HEK293 (cell line): Measurements from ENCODE around the gene AGRN.

Experiments
- ATF2 ChIP-seq: fragments of 450-650 bp; formaldehyde crosslinking; IDR thresholded peaks from 2 replicates; pipeline ENCODE4 v1.5.1; 2016; ENCODE audit warnings: missing biosample characterization, missing genetic modification characterization, low read depth
- GLIS1 ChIP-seq: fragments of 450-650 bp; formaldehyde crosslinking; IDR thresholded peaks from 2 replicates; pipeline ENCODE4 v1.5.1; 2016; ENCODE audit warnings: missing biosample characterization, missing genetic modification characterization
- IKZF3 ChIP-seq: fragments of 450-650 bp; IDR thresholded peaks from 2 replicates; pipeline ENCODE4 v1.5.0; 2018; ENCODE audit warnings: missing biosample characterization, mild to moderate bottlenecking, missing genetic modification characterization, moderate library complexity
- KLF16 ChIP-seq: fragments of 450-650 bp; formaldehyde crosslinking; IDR thresholded peaks from 2 replicates; pipeline ENCODE4 v1.5.1; 2017; ENCODE audit warnings: missing biosample characterization, missing genetic modification characterization
- KLF8 ChIP-seq: fragments of 450-650 bp; formaldehyde crosslinking; IDR thresholded peaks from 2 replicates; pipeline ENCODE4 v1.5.1; 2016; ENCODE audit warnings: missing biosample characterization, missing genetic modification characterization
- PBX3 ChIP-seq: sonication (generic); formaldehyde crosslinking; IDR thresholded peaks from 2 replicates; pipeline ENCODE4 v1.8.1; 2022; ENCODE audit warnings: mild to moderate bottlenecking, moderate library complexity, missing genetic modification reagents
- PRDM10 ChIP-seq: fragments of 450-650 bp; formaldehyde crosslinking; IDR thresholded peaks from 2 replicates; pipeline ENCODE4 v1.5.1; 2016; ENCODE audit warnings: missing biosample characterization, missing genetic modification characterization
- TCF7L2 ChIP-seq: IDR thresholded peaks from 2 replicates; pipeline ENCODE4 v1.6.1; 2011; ENCODE audit warnings: low read depth, mild to moderate bottlenecking, inconsistent platforms, low read length, moderate library complexity, borderline replicate concordance
- YY1 ChIP-seq: fragments of 450-650 bp; formaldehyde crosslinking; IDR thresholded peaks from 2 replicates; pipeline ENCODE4 v1.5.1; 2018; ENCODE audit warnings: missing biosample characterization, missing genetic modification characterization
- ZIC2 ChIP-seq: fragments of 450-650 bp; formaldehyde crosslinking; IDR thresholded peaks from 2 replicates; pipeline ENCODE4 v1.5.1; 2016; ENCODE audit warnings: missing biosample characterization, missing genetic modification characterization
- ZNF132 ChIP-seq: fragments of 450-650 bp; formaldehyde crosslinking; IDR thresholded peaks from 2 replicates; pipeline ENCODE4 v1.5.1; 2017; ENCODE audit warnings: missing biosample characterization, missing genetic modification characterization, borderline replicate concordance
- ZNF184 ChIP-seq: fragments of 450-650 bp; IDR thresholded peaks from 2 replicates; pipeline ENCODE4 v1.5.1; 2018; ENCODE audit warnings: missing biosample characterization, mild to moderate bottlenecking, missing genetic modification characterization
- ZNF239 ChIP-seq: fragments of 450-650 bp; formaldehyde crosslinking; IDR thresholded peaks from 2 replicates; pipeline ENCODE4 v1.5.1; 2016; ENCODE audit warnings: missing biosample characterization, missing genetic modification characterization
- ZNF26 ChIP-seq: fragments of 450-650 bp; formaldehyde crosslinking; IDR thresholded peaks from 2 replicates; pipeline ENCODE4 v1.5.1; 2016; ENCODE audit warnings: missing biosample characterization, missing genetic modification characterization
- ZNF292 ChIP-seq: fragments of 450-650 bp; formaldehyde crosslinking; IDR thresholded peaks from 2 replicates; pipeline ENCODE4 v1.5.1; 2016; ENCODE audit warnings: low read depth, missing biosample characterization, missing genetic modification characterization, borderline replicate concordance
- ZNF350 ChIP-seq: fragments of 450-650 bp; formaldehyde crosslinking; IDR thresholded peaks from 2 replicates; pipeline ENCODE4 v1.5.0; 2017; ENCODE audit warnings: missing biosample characterization, mild to moderate bottlenecking, missing genetic modification characterization
- ZNF416 ChIP-seq: fragments of 450-650 bp; formaldehyde crosslinking; IDR thresholded peaks from 2 replicates; pipeline ENCODE4 v1.5.1; 2016; ENCODE audit warnings: missing biosample characterization, missing genetic modification characterization
- ZNF529 ChIP-seq: fragments of 450-650 bp; formaldehyde crosslinking; IDR thresholded peaks from 2 replicates; pipeline ENCODE4 v1.5.1; 2017; ENCODE audit warnings: missing genetic modification characterization, missing biosample characterization; ENCODE audit not compliant: insufficient replicate concordance
- ZNF544 ChIP-seq: fragments of 450-650 bp; formaldehyde crosslinking; IDR thresholded peaks from 2 replicates; pipeline ENCODE4 v1.5.0; 2017; ENCODE audit warnings: missing biosample characterization, missing genetic modification characterization
- ZNF555 ChIP-seq: fragments of 450-650 bp; formaldehyde crosslinking; conservative IDR thresholded peaks from 2 replicates; pipeline ENCODE4 v1.5.1; 2017; ENCODE audit warnings: missing biosample characterization, mild to moderate bottlenecking, missing genetic modification characterization, inconsistent platforms
- ZNF571 ChIP-seq: fragments of 450-650 bp; formaldehyde crosslinking; IDR thresholded peaks from 2 replicates; pipeline ENCODE4 v1.5.0; 2017; ENCODE audit warnings: missing biosample characterization, missing genetic modification characterization
- ZNF600 ChIP-seq: fragments of 450-650 bp; formaldehyde crosslinking; IDR thresholded peaks from 2 replicates; pipeline ENCODE4 v1.5.1; 2016; ENCODE audit warnings: missing biosample characterization, missing genetic modification characterization
- ZNF664 ChIP-seq: fragments of 450-650 bp; formaldehyde crosslinking; IDR thresholded peaks from 2 replicates; pipeline ENCODE4 v1.5.1; 2016; ENCODE audit warnings: missing biosample characterization, missing genetic modification characterization
- ZNF670 ChIP-seq: fragments of 450-650 bp; formaldehyde crosslinking; IDR thresholded peaks from 2 replicates; pipeline ENCODE4 v1.5.1; 2016; ENCODE audit warnings: missing biosample characterization, missing genetic modification characterization, low read depth
- ZNF677 ChIP-seq: fragments of 450-650 bp; IDR thresholded peaks from 2 replicates; pipeline ENCODE4 v1.5.0; 2018; ENCODE audit warnings: missing biosample characterization, mild to moderate bottlenecking, missing genetic modification characterization, moderate library complexity
- ZNF704 ChIP-seq: fragments of 450-650 bp; formaldehyde crosslinking; IDR thresholded peaks from 2 replicates; pipeline ENCODE4 v1.5.1; 2016; ENCODE audit warnings: missing biosample characterization, missing genetic modification characterization
- ZNF791 ChIP-seq: fragments of 450-650 bp; formaldehyde crosslinking; IDR thresholded peaks from 2 replicates; pipeline ENCODE4 v1.5.1; 2016; ENCODE audit warnings: missing biosample characterization, missing genetic modification characterization
- ZSCAN23 ChIP-seq: fragments of 450-650 bp; formaldehyde crosslinking; IDR thresholded peaks from 2 replicates; pipeline ENCODE4 v1.5.1; 2016; ENCODE audit warnings: missing biosample characterization, missing genetic modification characterization
- ZSCAN30 ChIP-seq: fragments of 450-650 bp; IDR thresholded peaks from 2 replicates; pipeline ENCODE4 v1.5.1; 2018; ENCODE audit warnings: missing biosample characterization, mild to moderate bottlenecking, missing genetic modification characterization, moderate library complexity
- ZSCAN4 ChIP-seq: fragments of 450-650 bp; formaldehyde crosslinking; IDR thresholded peaks from 2 replicates; pipeline ENCODE4 v1.5.1; 2017; ENCODE audit warnings: missing biosample characterization, missing genetic modification characterization

AGRN gene

GRCh38 chr1:1058921-1059493 lies 39.1 kb downstream of the AGRN start (continued):
- no peak for TF ChIP-seq ZNF239 (tag by site-specific recombination)
- no peak for TF ChIP-seq TCF7L2
- TF ChIP-seq ZSCAN23 (tag by site-specific recombination): no peak
- TF ChIP-seq ZIC2 (tag by site-specific recombination): peak; percentile 33
- TF ChIP-seq ZNF555 (tag by site-specific recombination): no peak
- TF ChIP-seq PRDM10: no peak
- no peak for TF ChIP-seq ZNF664 (tag by site-specific recombination)
- TF ChIP-seq ZNF544 (tag by site-specific recombination): no peak
- no peak for TF ChIP-seq ZNF132 (tag by site-specific recombination)
- TF ChIP-seq ZNF600: peak; percentile 60
- TF ChIP-seq ZNF571 (tag by site-specific recombination): no peak
- no peak for TF ChIP-seq ZNF670 (tag by site-specific recombination)
- TF ChIP-seq ZNF184 (tag by site-specific recombination): no peak
- no peak for TF ChIP-seq ZNF292 (tag by site-specific recombination)
- no peak for TF ChIP-seq ATF2 (tag by site-specific recombination)
- peak; percentile 37; the same call in 1 of the 2 replicates for TF ChIP-seq KLF16 (tag by site-specific recombination)
- no peak for TF ChIP-seq ZNF791 (tag by site-specific recombination)
- no peak for TF ChIP-seq YY1
- TF ChIP-seq GLIS1: peak; percentile 63
- no peak for TF ChIP-seq ZNF529
- no peak for TF ChIP-seq KLF8 (tag by site-specific recombination)
- TF ChIP-seq ZNF350 (tag by site-specific recombination): no peak
- peak; percentile 18; the same call in 1 of the 2 replicates for TF ChIP-seq PBX3
- no peak for TF ChIP-seq IKZF3
- TF ChIP-seq ZSCAN30 (tag by site-specific recombination): no peak
- TF ChIP-seq ZNF416 (tag by site-specific recombination): no peak
- no peak for TF ChIP-seq ZNF704 (tag by site-specific recombination)
- TF ChIP-seq ZNF26 (tag by site-specific recombination): no peak
- TF ChIP-seq ZNF677 (tag by site-specific recombination): no peak
- no peak for TF ChIP-seq ZSCAN4
